Glutamatergic neuron (in vitro differentiated cells): ENCODE measurements around the gene GSG1L. TPM values are rescaled to one million over a fixed set of nuclear protein-coding genes. Genes with fewer than 3 reads are reported as not detected.
A peak's percentile ranks its signal among the peaks of the same experiment; 100 is the strongest.

Source experiments
- DNase-seq: peaks from one replicate; pipeline ENCODE4 v3.0.0; 2022
- H3K27ac Mint-ChIP-seq: one replicate; pipeline ENCODE4 v1.8.0; 2020; ENCODE audit warnings: mild to moderate bottlenecking, mixed read lengths, inconsistent platforms; ENCODE audit not compliant: unreplicated experiment
- H3K27me3 Mint-ChIP-seq: one replicate; pipeline ENCODE4 v1.8.0; 2020; ENCODE audit warnings: mild to moderate bottlenecking, moderate library complexity, mixed read lengths, inconsistent platforms; ENCODE audit not compliant: unreplicated experiment
- H3K36me3 Mint-ChIP-seq: one replicate; pipeline ENCODE4 v1.8.0; 2020; ENCODE audit warnings: mild to moderate bottlenecking, mixed read lengths, inconsistent platforms; ENCODE audit not compliant: unreplicated experiment
- H3K4me1 Mint-ChIP-seq: one replicate; pipeline ENCODE4 v1.8.0; 2020; ENCODE audit warnings: mild to moderate bottlenecking, low read depth, mixed read lengths, inconsistent platforms; ENCODE audit not compliant: unreplicated experiment
- H3K4me3 Mint-ChIP-seq: one replicate; pipeline ENCODE4 v1.8.0; 2020; ENCODE audit warnings: mild to moderate bottlenecking, mixed read lengths, inconsistent platforms; ENCODE audit not compliant: unreplicated experiment
- H3K9me3 Mint-ChIP-seq: one replicate; pipeline ENCODE4 v1.8.0; 2020; ENCODE audit warnings: mild to moderate bottlenecking, moderate library complexity, mixed read lengths, inconsistent platforms; ENCODE audit not compliant: unreplicated experiment
- total RNA-seq: library from RNA; stranded (reverse); fragmentation: NEBNext Ultra II Directional; extraction: Animal tissue kit (Norgen Biotek cat#: 25700); gene quantifications from one replicate; pipeline ENCODE4 v1.2.1, GENCODE V29; 2021; ENCODE audit not compliant: unreplicated experiment
- TF ChIP-seq, protein P1 (sequence below): fragments of 200-600 bp; sonication (generic); IDR thresholded peaks from one replicate; pipeline ENCODE4 v1.5.0; 2021; ENCODE audit not compliant: partially characterized antibody, unreplicated experiment

Gene GSG1L
- total RNA-seq, 1 donor from 2014 or later, result 0.91 TPM

DNA sequence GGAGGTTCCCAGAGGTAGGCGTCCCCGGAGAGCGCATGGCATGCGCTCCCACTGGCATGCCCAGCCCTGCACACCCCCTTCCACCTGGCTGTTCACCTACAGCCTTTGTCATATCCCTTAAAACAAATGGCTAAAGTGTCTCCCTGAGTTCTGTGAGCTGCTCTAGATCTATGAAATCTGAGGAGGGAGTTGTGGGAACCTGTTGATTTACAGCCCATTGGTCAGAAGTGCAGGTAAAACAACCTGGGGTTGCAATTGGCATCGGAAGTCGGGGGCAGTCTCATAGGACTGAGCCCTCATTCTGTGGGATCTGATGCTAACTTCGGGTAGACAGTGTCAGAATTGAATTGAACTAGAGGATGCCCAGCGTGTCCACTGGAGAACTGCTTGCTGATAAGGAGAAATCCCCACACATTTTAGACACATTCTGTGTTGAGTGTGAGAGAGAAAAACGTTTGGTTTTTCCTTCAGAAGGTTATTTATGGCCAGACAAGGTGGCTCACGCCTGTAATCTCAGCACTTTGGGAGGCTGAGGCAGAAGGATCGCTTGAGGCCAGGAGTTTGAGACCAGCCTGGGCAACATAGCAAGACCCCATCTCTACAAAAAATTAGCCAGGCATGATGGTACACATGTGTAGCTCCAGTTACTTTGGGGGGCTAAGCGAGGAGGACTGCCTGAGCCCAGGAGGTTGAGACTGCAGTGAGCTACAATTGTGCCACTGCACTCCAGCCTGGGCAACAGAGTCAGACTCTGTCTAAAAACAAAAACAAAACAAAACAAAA, 22.1 kb upstream of the GSG1L start:
- H3K27me3 Mint-ChIP-seq, result peaks cover 2% of the 10 kb centered on the region
- H3K4me3 Mint-ChIP-seq, result no peak overlapping the region
- H3K4me1 Mint-ChIP-seq, result no peaks in the 10 kb centered on the region
- peaks cover 2% of the 10 kb centered on the region for H3K9me3 Mint-ChIP-seq
- TF ChIP-seq, protein P1, sequence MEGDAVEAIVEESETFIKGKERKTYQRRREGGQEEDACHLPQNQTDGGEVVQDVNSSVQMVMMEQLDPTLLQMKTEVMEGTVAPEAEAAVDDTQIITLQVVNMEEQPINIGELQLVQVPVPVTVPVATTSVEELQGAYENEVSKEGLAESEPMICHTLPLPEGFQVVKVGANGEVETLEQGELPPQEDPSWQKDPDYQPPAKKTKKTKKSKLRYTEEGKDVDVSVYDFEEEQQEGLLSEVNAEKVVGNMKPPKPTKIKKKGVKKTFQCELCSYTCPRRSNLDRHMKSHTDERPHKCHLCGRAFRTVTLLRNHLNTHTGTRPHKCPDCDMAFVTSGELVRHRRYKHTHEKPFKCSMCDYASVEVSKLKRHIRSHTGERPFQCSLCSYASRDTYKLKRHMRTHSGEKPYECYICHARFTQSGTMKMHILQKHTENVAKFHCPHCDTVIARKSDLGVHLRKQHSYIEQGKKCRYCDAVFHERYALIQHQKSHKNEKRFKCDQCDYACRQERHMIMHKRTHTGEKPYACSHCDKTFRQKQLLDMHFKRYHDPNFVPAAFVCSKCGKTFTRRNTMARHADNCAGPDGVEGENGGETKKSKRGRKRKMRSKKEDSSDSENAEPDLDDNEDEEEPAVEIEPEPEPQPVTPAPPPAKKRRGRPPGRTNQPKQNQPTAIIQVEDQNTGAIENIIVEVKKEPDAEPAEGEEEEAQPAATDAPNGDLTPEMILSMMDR, result no peak
- no peaks in the 10 kb centered on the region for H3K36me3 Mint-ChIP-seq
- no peak overlapping the region for H3K27ac Mint-ChIP-seq
- no peak for DNase-seq

GRCh38 chr16:28084209-28084608, 20.7 kb upstream of the GSG1L start:
- peaks cover 2% of the 10 kb centered on the region for H3K9me3 Mint-ChIP-seq

DNA sequence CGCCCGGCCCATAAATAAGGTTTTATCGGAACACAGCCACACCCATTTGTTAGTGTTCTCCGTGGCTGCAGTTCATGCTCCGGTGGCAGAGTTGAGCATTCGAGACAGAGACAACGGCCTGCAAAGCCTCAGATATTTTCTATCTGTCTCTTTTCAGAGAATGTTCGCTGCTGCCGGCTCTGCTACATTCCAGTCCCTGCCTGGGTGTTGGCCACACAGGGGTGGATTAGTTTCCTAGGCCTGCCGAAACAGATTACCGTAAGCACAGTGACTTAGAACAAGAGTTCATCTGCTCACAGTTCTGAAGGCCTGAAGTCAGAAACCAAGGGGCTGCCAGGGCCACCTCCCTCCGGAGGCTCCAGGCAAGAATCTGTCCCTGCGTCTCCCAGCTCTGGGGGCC, 19.1 kb upstream of the GSG1L start:
- Mint-ChIP-seq H3K9me3 (peaks cover 2% of the 10 kb centered on the region), H3K27ac (no peak overlapping the region), H3K4me3 (no peak overlapping the region), H3K27me3 (no peaks in the 10 kb centered on the region), H3K36me3 (no peaks in the 10 kb centered on the region), H3K4me1 (peaks cover 8% of the 10 kb centered on the region)
- no peak for DNase-seq
- TF ChIP-seq, protein P1, result no peak

More at GRCh38 chr16:28084209-28084608, 20.7 kb upstream of the GSG1L start:
- H3K4me1 Mint-ChIP-seq, result peaks cover 2% of the 10 kb centered on the region
- no peaks in the 10 kb centered on the region for H3K36me3 Mint-ChIP-seq
- no peaks in the 10 kb centered on the region for H3K27me3 Mint-ChIP-seq
- DNase-seq, result no peak
- H3K4me3 Mint-ChIP-seq, result no peak overlapping the region
- TF ChIP-seq, protein P1, result no peak
- no peak overlapping the region for H3K27ac Mint-ChIP-seq

DNA sequence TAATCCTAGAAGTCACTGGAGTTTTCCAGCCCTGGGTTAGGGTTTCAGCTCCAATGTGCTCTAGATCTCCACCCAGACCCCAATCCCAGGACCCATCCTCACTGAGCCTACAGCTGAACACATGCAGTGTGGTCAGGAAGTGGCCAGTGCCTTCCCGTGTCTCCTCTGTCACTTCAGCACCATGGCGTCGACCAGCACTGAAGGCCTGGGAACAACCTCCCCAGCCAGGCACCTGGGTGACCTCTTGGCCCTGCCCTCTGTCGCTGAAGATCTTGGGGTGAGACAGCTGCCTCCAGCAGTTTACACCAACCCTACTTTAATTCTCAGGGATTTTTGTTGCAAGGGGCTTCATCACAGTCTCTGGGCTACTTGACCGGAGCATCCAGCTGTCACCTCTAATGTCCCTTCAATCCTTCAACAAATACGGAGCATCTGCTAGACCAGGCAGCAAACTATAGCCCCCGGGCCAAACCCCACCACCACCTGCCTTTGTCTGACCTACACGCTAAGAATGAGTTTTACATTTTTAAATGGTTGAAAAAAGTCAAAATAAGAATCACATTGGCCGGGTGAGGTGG, 18.0 kb upstream of the GSG1L start:
- Mint-ChIP-seq H3K27me3 (peaks cover 2% of the 10 kb centered on the region), H3K4me1 (peaks cover 8% of the 10 kb centered on the region), H3K36me3 (no peaks in the 10 kb centered on the region), H3K4me3 (no peak overlapping the region), H3K9me3 (peaks cover 2% of the 10 kb centered on the region), H3K27ac (no peak overlapping the region)
- TF ChIP-seq, protein P1, result no peak
- DNase-seq, result no peak

GRCh38 chr16:28078261-28078660, 14.7 kb upstream of the GSG1L start:
- DNase-seq, result no peak
- H3K27me3 Mint-ChIP-seq, result peaks cover 10% of the 10 kb centered on the region

More at GRCh38 chr16:28078261-28078660, 14.7 kb upstream of the GSG1L start:
- H3K36me3 Mint-ChIP-seq, result no peaks in the 10 kb centered on the region
- no peaks in the 10 kb centered on the region for H3K9me3 Mint-ChIP-seq
- H3K27ac Mint-ChIP-seq, result peak overlapping the region; percentile 23
- H3K4me3 Mint-ChIP-seq, result no peak overlapping the region
- H3K4me1 Mint-ChIP-seq, result peaks cover 8% of the 10 kb centered on the region
- TF ChIP-seq, protein P1, result no peak
